H1 (cell line): ENCODE measurements around the gene ACTG2. TPM values are rescaled to one million over a fixed set of nuclear protein-coding genes. Genes with fewer than 3 reads are reported as not detected.

Source experiments
- CTCF ChIA-PET: fragments of 300-600 bp; sonication (Branson Sonifier 250); formaldehyde crosslinking; loops from one replicate; lab custom pipeline; 2021; ENCODE audit not compliant: partially characterized antibody; lab: Charles Lee
- POLR2A ChIA-PET: fragments of 300-600 bp; sonication (Branson Sonifier 250); formaldehyde crosslinking; loops from one replicate; lab custom pipeline; 2021; ENCODE audit warnings: inconsistent platforms; ENCODE audit not compliant: partially characterized antibody; lab: Charles Lee
- DNase-seq, 2 experiments: peaks; one replicate each; pipeline versions ENCODE4 v3.0.0 to v3.0.0-alpha.2; 2010 to 2022; ENCODE audit warnings: low spot score in 2 of 2, low read depth in 1 of 2, mixed read lengths in 1 of 2
- FAIRE-seq: peaks from 2 replicates; lab custom pipeline; 2011; peaks lifted over from hg19 to GRCh38; lab: Jason Lieb, UNC
- H2AFZ ChIP-seq: 2 replicates; pipeline ENCODE4 v1.8.1; 2012; ENCODE audit warnings: low read length, inconsistent platforms
- H2AK5ac ChIP-seq: 2 replicates; pipeline ENCODE4 v1.6.1; 2013; ENCODE audit warnings: low read depth, low read length
- H2BK120ac ChIP-seq: replicated peaks from 2 replicates; pipeline ENCODE3; 2013; ENCODE audit warnings: low read depth, low read length, inconsistent platforms
- H2BK12ac ChIP-seq: 2 replicates; pipeline ENCODE4 v1.6.1; 2013; ENCODE audit warnings: low read depth, low read length
- H2BK15ac ChIP-seq: 2 replicates; pipeline ENCODE4 v1.6.1; 2013; ENCODE audit warnings: low read length
- H2BK20ac ChIP-seq: 2 replicates; pipeline ENCODE4 v1.6.1; 2013; ENCODE audit warnings: low read length
- H2BK5ac ChIP-seq: 2 replicates; pipeline ENCODE4 v1.6.1; 2013; ENCODE audit warnings: low read depth, low read length
- H3K14ac ChIP-seq: 2 replicates; pipeline ENCODE4 v1.6.1; 2013; ENCODE audit warnings: inconsistent platforms; ENCODE audit not compliant: insufficient read length
- H3K18ac ChIP-seq: 2 replicates; pipeline ENCODE4 v1.6.1; 2013; ENCODE audit warnings: low read length; ENCODE audit errors: extremely low read depth
- H3K23ac ChIP-seq: 2 replicates; pipeline ENCODE4 v1.6.1; 2013; ENCODE audit warnings: inconsistent platforms; ENCODE audit not compliant: insufficient read length
- H3K23me2 ChIP-seq: 2 replicates; pipeline ENCODE4 v1.6.1; 2013; ENCODE audit warnings: low read depth, low read length
- H3K27ac ChIP-seq: 2 replicates; pipeline ENCODE4 v1.6.1; 2011; ENCODE audit warnings: low read depth, low read length, inconsistent platforms
- H3K27me3 ChIP-seq, 4 experiments: replicated peaks in 1 of 4; 1 replicate in 1 of 4; 2 replicates in 3 of 4; pipeline versions ENCODE4 v1.6.1 to v1.8.1; 2011 to 2013; ENCODE audit warnings: low read length in 3 of 4, mild to moderate bottlenecking in 3 of 4, inconsistent platforms in 2 of 4, mixed read lengths in 2 of 4, moderate library complexity in 1 of 4; ENCODE audit not compliant: control insufficient read depth in 3 of 4, insufficient read depth in 3 of 4; ENCODE audit errors: extremely low read depth in 1 of 4
- H3K36me3 ChIP-seq, 4 experiments: 2 replicates each; pipeline versions ENCODE4 v1.6.1 to v1.8.1; 2011 to 2013; ENCODE audit warnings: mild to moderate bottlenecking in 4 of 4, low read length in 3 of 4, moderate library complexity in 2 of 4, control low read depth in 1 of 4, inconsistent platforms in 1 of 4; ENCODE audit not compliant: insufficient read depth in 4 of 4, control insufficient read depth in 2 of 4
- H3K4ac ChIP-seq: replicated peaks from 2 replicates; pipeline ENCODE3; 2013; ENCODE audit warnings: low read length, low read depth, mixed read lengths, inconsistent platforms; ENCODE audit not compliant: insufficient read length
- H3K4me1 ChIP-seq, 4 experiments: replicated peaks in 1 of 4; 1 replicate in 1 of 4; 2 replicates in 3 of 4; pipeline versions ENCODE4 v1.6.1 to v1.8.1; 2011 to 2013; ENCODE audit warnings: low read length in 3 of 4, inconsistent platforms in 2 of 4, mixed read lengths in 1 of 4; ENCODE audit not compliant: insufficient read depth in 4 of 4, control insufficient read depth in 3 of 4
- H3K4me2 ChIP-seq, 2 experiments: 2 replicates each; pipeline versions ENCODE4 v1.6.1 to v1.8.1; 2011 to 2013; ENCODE audit warnings: low read depth in 2 of 2, low read length in 2 of 2, control low read depth in 1 of 2, inconsistent platforms in 1 of 2, mild to moderate bottlenecking in 1 of 2; ENCODE audit not compliant: insufficient read depth in 1 of 2
- H3K4me3 ChIP-seq, 4 experiments: fragments of 200-600, 300-600 bp in 1 of 4; sonication (generic), shearing (Covaris generic), sonication (Bioruptor Twin) in 1 of 4; 2 replicates each; pipeline versions ENCODE4 v1.5.1 to v1.8.1; 2011 to 2016; ENCODE audit warnings: low read length in 4 of 4, low read depth in 3 of 4, control low read depth in 2 of 4, inconsistent platforms in 2 of 4, mild to moderate bottlenecking in 2 of 4, mixed read lengths in 1 of 4, moderate library complexity in 1 of 4; ENCODE audit not compliant: insufficient read depth in 2 of 4; ENCODE audit errors: extremely low read depth in 1 of 4
- H3K56ac ChIP-seq: replicated peaks from 2 replicates; pipeline ENCODE3; 2013; ENCODE audit warnings: low read depth, mild to moderate bottlenecking, mixed read lengths, low read length, inconsistent platforms; ENCODE audit not compliant: insufficient read length
- H3K79me1 ChIP-seq: 2 replicates; pipeline ENCODE4 v1.6.1; 2013; ENCODE audit warnings: low read depth, low read length, control low read depth
- H3K79me2 ChIP-seq, 2 experiments: 2 replicates each; pipeline versions ENCODE4 v1.6.1 to v1.8.1; 2012 to 2013; ENCODE audit warnings: low read length in 2 of 2, mild to moderate bottlenecking in 2 of 2, inconsistent platforms in 1 of 2; ENCODE audit not compliant: insufficient read depth in 2 of 2, control insufficient read depth in 1 of 2
- H3K9ac ChIP-seq, 4 experiments: replicated peaks in 1 of 4; 1 replicate in 1 of 4; 2 replicates in 3 of 4; pipeline versions ENCODE4 v1.6.1 to v1.8.1; 2011 to 2013; ENCODE audit warnings: low read depth in 3 of 4, low read length in 3 of 4, control low read depth in 2 of 4, mild to moderate bottlenecking in 2 of 4, moderate library complexity in 2 of 4, inconsistent platforms in 1 of 4; ENCODE audit errors: extremely low read depth in 1 of 4
- H3K9me3 ChIP-seq, 2 experiments: 2 replicates each; pipeline versions ENCODE4 v1.6.1 to v1.8.1; 2012 to 2013; ENCODE audit warnings: mild to moderate bottlenecking in 2 of 2, moderate library complexity in 2 of 2, control low read depth in 1 of 2, inconsistent platforms in 1 of 2, low read depth in 1 of 2, low read length in 1 of 2, mixed read lengths in 1 of 2; ENCODE audit not compliant: insufficient read depth in 2 of 2
- H4K20me1 ChIP-seq, 2 experiments: replicated peaks in 1 of 2; 2 replicates each; pipeline versions ENCODE3 to v1.8.1; 2011 to 2013; ENCODE audit warnings: inconsistent platforms in 2 of 2, low read length in 2 of 2, mild to moderate bottlenecking in 1 of 2; ENCODE audit not compliant: insufficient read depth in 2 of 2, control insufficient read depth in 1 of 2
- H4K5ac ChIP-seq: 2 replicates; pipeline ENCODE4 v1.6.1; 2013; ENCODE audit warnings: low read length, low read depth, mixed read lengths, inconsistent platforms; ENCODE audit not compliant: insufficient read length
- H4K8ac ChIP-seq: 2 replicates; pipeline ENCODE4 v1.8.0; 2013; ENCODE audit warnings: mild to moderate bottlenecking, moderate library complexity, low read length, inconsistent platforms; ENCODE audit not compliant: insufficient read depth; ENCODE audit errors: extremely low read depth
- H4K91ac ChIP-seq: replicated peaks from 2 replicates; pipeline ENCODE3; 2013; ENCODE audit warnings: low read length, mixed read lengths, inconsistent platforms; ENCODE audit not compliant: insufficient read length
- BACH1 ChIP-seq: IDR thresholded peaks from 2 replicates; pipeline ENCODE4 v1.6.1; 2012; ENCODE audit warnings: low read length, improper control_type of control experiment
- BRCA1 ChIP-seq: IDR thresholded peaks from 2 replicates; pipeline ENCODE4 v1.6.1; 2012; ENCODE audit warnings: low read depth, low read length, improper control_type of control experiment
- HDAC6 ChIP-seq: IDR thresholded peaks from one replicate; pipeline ENCODE4 v1.7.1; 2012; ENCODE audit warnings: low read depth, mild to moderate bottlenecking, inconsistent platforms, low read length, moderate library complexity
- JUND ChIP-seq: IDR thresholded peaks from 2 replicates; pipeline ENCODE4 v1.6.1; 2011; ENCODE audit warnings: mild to moderate bottlenecking, improper control_type of control experiment, low read length
- POU5F1 ChIP-seq: IDR thresholded peaks from 2 replicates; pipeline ENCODE4 v1.6.1; 2011; ENCODE audit warnings: low read depth, mild to moderate bottlenecking, low read length, moderate library complexity
- RFX5 ChIP-seq: IDR thresholded peaks from 2 replicates; pipeline ENCODE4 v1.6.1; 2011; ENCODE audit warnings: low read depth, low read length, improper control_type of control experiment, borderline replicate concordance
- SIRT6 ChIP-seq: IDR thresholded peaks from one replicate; pipeline ENCODE4 v1.7.1; 2012; ENCODE audit warnings: low read length, inconsistent platforms
- WGBS, 2 experiments: shearing (Covaris generic) in 1 of 2; methylation state at CpG; one replicate each; pipeline versions ENCODE4 v1.1.6 to v1.1.7; 2013 to 2015; ENCODE audit warnings: low lambda C conversion rate in 2 of 2, mixed read lengths in 2 of 2, inconsistent platforms in 1 of 2, low coverage in 1 of 2, missing lambda C conversion rate in 1 of 2; ENCODE audit not compliant: insufficient replicate concordance in 2 of 2, insufficient coverage in 1 of 2, insufficient read length in 1 of 2; ENCODE audit errors: extremely low coverage in 1 of 2, missing lambda C conversion rate in 1 of 2; 5-methylcytosine and 5-hydroxymethylcytosine counted together
- polyA plus RNA-seq, 7 experiments: library from polyadenylated mRNA; depleted of rRNA in 3 of 7; stranded (reverse) in 5 of 7; unstranded in 2 of 7; fragments of >200 nt in 5 of 7; fragments of 200-250 nt in 2 of 7; gene quantifications; 1 replicate in 5 of 7; 2 replicates in 1 of 7; 4 replicates in 1 of 7; pipeline versions ENCODE4 v1.2.1 to v1.2.3, GENCODE V29; 2011 to 2013; ENCODE audit warnings: missing spikeins in 2 of 7, mixed read lengths in 2 of 7
- total RNA-seq: library from RNA; stranded (reverse); fragmentation: NEBNext Ultra II Directional; extraction: Animal tissue kit (Norgen Biotek cat#: 25700); gene quantifications from 2 replicates; pipeline ENCODE4 v1.2.1, GENCODE V29; 2021
- TF ChIP-seq, protein P1 (sequence below): IDR thresholded peaks from 2 replicates; pipeline ENCODE4 v1.6.1; 2012; ENCODE audit warnings: inconsistent platforms

Gene ACTG2
- total and polyA plus RNA-seq, 2 of the 8 experiments (the other 6 are each of a cell fraction or from before 2014, with no cell fraction given) = 6.2 to 13.7 TPM

DNA sequence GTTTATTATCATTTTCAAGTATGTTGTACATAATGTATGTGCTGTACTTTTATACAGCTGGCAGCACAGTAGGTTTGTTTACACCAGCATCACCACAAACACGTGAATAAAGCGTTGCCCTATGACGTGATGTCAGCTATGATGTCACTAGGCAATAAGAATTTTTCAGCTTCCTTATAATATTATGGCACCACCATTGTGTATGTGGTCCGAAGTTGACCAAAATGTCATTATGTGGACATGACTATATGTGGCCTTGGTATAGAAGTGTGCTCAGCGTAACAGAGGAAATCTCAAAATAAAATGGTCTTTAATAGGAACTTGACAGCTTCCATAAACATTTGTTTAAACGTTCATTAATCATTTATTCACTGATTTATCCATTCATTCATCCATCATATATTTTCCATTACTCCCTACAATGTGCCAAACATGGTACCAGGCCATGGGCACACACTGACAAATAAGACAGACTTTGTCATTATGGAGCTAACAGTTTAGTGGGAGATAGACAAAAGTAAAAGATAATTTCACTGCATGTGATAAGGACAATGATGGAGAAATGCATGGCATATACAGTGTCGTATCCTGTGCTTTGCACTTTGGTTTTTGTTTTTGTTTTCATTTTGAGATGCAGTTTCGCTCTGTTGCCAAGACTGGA lies 18.9 kb downstream of the ACTG2 start:
- no peaks in the 10 kb centered on the region for H3K36me3 ChIP-seq
- H3K27me3 ChIP-seq = no peaks in the 10 kb centered on the region
- no peak overlapping the region for H2BK120ac ChIP-seq
- WGBS, 2 experiments = 92% methylated on average over 8 of the region's 8 CpGs; no CpG with 5 or more reads in 1 of the 2 experiments
- no peak overlapping the region for H4K8ac ChIP-seq
- no peak overlapping the region for H3K18ac ChIP-seq
- H2BK20ac ChIP-seq = no peak overlapping the region
- no peak overlapping the region for H3K27ac ChIP-seq
- no peak overlapping the region for H3K9ac ChIP-seq
- no peaks in the 10 kb centered on the region for H4K20me1 ChIP-seq
- no peak overlapping the region for H3K14ac ChIP-seq
- H3K4ac ChIP-seq = no peak overlapping the region
- ChIA-PET CTCF (interaction anchor here (0.6 to 3.2 kb wide), 9 partner anchors 9 to 227 kb away, joined by 3 to 21 read pairs (median 3); no protein-coding TSS in a partner anchor), POLR2A (interaction anchor here (0.6 to 1.3 kb wide), 3 partner anchors 9 to 287 kb away, joined by 4 read pairs; partner anchors contain the start of gene MTHFD2)
- no peak overlapping the region for H2AK5ac ChIP-seq
- H2BK5ac ChIP-seq = no peak overlapping the region
- no peaks in the 10 kb centered on the region for H3K79me2 ChIP-seq
- peaks cover 0 to 5% (median under 1%) of the 10 kb centered on the region in 4 experiments; a peak in 2 of 7 replicates for H3K4me1 ChIP-seq
- no peaks in the 10 kb centered on the region for H3K9me3 ChIP-seq
- no peak for DNase-seq
- no peak overlapping the region for H2BK12ac ChIP-seq
- no peak for FAIRE-seq
- H3K79me1 ChIP-seq = no peaks in the 10 kb centered on the region
- H3K4me3 ChIP-seq = no peak overlapping the region
- no peak overlapping the region for H4K5ac ChIP-seq
- no peak overlapping the region for H2BK15ac ChIP-seq
- no peaks in the 10 kb centered on the region for H3K23me2 ChIP-seq
- H4K91ac ChIP-seq = no peak overlapping the region
- H3K23ac ChIP-seq = no peak overlapping the region
- H2AFZ ChIP-seq = no peak overlapping the region
- H3K4me2 ChIP-seq = no peak overlapping the region
- H3K56ac ChIP-seq = no peak overlapping the region
- no peak for TF ChIP-seq RFX5
- TF ChIP-seq JUND = no peak
- TF ChIP-seq, protein P1, sequence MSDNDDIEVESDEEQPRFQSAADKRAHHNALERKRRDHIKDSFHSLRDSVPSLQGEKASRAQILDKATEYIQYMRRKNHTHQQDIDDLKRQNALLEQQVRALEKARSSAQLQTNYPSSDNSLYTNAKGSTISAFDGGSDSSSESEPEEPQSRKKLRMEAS = no peak
- no peak for TF ChIP-seq POU5F1
- TF ChIP-seq BACH1 = no peak
- TF ChIP-seq SIRT6 = no peak
- TF ChIP-seq HDAC6 = no peak
- TF ChIP-seq BRCA1 = no peak
